ENCODE results near the gene ZBTB7C.

Gene ZBTB7C

DNA sequence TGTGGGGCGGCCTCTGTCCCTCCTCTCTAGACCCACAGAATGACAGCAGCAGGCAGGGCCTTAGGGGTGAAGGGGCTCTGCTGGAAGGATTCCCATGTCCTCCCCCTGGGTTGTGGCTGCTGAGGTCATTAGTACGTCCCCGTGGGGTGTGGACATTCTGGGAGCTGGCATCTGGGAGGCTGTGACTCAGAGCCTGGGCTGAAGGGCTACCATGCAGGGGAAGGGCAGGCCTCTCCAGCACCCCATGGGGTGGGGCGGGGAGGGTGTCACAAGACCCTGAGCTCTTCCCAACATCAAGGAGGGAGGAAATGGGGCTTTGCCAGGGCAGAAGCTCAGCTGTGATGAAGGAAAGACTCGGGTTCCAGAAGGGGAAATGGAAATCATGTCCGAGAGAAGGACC lies 373.0 kb downstream of the ZBTB7C start:
- DNase-seq (ENCODE audit: low read depth), result no peak

DNA sequence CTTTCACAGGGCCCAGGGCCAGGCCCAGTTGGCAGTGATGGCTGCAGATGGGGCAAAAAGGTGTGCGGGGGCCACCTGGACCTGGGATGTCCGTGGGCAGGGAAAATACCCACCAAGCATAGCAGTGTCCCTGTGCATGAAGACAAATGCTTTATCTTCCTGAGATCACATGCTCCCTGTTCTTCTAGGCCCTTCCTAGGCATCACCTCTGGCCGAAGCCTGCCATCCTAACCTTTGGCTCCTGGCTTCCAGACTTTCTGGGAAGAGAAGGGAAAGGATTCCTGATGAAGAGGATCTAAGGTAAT lies 373.7 kb downstream of the ZBTB7C start:
- no peak for DNase-seq (ENCODE audit: low read depth)

DNA sequence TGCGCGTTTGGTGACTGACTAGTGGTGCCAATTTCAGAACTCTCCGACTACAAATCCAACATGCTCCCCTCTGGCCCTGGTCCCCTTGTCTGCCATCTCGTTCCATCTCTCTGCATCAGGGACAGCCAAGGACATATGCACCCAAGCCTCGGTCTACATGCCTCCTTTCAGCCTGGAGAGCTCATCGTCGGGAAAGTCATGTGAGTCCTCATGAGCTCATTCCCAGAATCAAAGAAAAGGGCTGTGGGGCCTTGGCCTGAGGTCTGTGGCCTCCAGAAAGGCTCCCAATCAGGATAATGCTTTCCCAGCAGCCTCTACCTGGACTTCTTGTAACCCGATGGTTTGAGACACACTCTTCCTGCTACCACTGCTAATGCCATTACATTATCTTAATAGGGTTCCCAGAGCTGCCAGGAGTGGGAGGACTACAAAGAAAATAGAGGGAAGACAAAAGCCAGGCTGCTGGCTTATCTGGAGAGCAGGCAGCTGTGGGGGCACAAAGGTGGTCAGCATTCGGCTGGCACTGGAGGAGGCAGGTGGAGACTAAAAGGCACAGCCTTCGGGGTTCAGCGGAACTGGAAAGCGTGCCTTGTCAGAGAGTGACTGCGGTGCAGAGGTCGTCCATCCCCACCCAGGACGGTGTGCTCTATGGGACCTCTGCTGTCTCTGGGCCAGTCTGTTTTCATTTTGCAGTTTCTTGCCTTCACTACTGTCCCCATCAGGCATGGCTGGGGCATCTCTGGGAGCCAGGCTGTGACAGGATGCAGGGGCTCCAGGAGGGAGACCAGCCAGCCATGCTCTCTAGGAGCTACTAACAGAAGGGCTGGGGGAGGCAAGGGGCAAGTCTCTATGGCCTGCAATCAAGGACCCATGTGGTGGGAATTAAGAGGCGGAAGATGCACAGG lies 374.3 kb downstream of the ZBTB7C start:
- DNase-seq (ENCODE audit: low read depth), result no peak

DNA sequence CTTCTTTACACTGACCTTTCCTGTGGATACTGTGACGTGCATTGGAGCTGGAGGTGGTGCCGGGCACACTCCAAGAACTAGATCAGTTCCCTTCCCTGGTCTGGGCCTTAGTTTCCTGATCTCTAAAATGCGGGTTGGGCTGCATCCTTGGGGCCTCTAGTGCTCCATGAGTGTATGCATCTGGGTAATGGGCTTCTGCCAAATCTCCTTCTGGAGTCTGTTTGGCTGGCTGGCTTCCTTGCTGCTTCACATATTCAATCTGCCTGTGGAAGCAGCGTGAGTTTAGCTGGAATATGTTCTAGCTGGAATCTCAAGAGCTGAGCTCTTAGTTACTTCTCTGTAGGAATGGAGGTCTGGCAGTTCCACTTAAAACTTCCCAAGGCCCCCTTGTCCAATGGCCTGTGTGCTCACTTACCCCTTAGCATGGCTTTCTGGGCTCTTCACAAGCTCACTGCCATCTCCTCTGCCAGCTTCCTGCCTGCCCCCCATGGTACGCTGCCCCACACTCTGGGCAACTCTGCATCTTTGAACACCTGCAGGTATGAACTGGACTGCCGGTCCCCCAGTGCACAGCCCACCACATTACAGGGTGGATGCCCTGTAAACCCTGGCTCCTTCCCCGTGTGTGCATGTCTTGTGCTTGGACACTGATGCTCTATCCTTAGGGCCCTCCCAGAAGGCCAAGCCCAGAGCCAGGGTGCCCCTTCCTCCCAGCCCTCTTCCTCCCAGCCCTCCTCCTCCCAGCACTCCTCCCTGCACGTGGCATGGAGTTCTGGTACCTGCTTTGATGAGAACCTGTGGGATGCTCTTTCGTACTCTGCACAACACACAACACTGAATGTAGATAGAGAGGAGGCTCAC lies 375.2 kb downstream of the ZBTB7C start:
- DNase-seq (ENCODE audit: low read depth), result no peak

DNA sequence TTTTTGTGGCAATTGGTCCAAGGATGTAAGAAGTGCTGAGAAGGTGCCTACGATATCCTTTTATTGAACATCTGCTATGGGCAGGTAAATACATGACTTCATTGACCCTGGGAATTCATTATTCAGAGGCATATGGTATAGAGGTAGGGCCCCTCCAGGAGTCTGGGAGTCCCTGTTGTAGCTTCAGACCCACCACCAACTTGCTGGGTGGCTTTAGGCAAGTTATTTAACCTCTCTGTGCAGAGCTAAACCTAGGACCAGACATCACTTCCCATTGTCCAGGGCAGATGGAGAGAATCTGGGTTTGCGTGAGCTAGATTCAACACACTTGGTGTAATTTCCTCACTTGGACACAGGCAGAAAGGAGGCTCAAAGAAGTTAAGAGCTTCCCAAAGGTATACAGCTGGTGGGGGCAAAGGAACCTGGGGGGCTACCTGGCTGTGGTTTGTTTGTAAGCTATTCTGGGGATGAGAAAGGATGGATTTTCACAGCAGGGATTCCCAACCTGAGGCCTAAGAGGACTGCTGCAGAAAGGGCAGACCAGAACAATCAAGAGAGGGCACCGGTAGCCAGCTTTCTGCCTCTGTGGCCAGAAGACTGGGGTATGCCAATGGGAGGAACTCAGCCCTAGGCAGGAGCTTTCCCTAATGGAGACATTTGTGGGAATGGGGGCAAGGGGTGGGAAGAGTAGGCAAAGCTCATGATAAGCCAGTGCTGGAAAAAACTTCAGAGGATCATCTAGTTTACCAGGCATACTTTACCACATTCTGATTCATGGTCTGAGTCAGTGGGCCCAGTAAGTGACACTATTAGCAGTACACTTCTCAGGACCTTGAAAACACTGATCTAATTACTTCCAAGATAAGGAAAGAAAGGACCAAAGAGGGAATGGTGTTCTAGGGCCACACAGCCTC lies 376.1 kb downstream of the ZBTB7C start:
- no peak for DNase-seq (ENCODE audit: low read depth)

DNA sequence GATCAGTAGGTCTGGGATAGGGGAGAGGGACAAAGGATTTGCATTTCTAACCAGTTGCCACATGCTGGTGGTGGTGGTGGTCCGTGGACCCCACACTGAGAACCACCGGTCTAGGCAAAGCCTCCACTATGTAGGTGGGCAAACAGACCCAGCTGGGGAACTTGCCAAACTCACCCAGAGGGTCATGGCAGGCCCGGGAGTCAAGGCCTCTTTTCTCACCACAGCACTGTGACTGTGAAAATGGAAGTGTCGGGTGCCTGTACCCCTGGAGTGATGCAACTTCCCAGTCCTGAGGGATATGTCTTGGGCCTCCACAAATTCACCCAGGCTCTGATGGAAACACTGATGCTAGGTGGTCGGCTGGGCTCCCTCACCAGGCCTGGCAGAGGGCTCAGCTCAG lies 377.5 kb downstream of the ZBTB7C start:
- DNase-seq (ENCODE audit: low read depth), result no peak

DNA sequence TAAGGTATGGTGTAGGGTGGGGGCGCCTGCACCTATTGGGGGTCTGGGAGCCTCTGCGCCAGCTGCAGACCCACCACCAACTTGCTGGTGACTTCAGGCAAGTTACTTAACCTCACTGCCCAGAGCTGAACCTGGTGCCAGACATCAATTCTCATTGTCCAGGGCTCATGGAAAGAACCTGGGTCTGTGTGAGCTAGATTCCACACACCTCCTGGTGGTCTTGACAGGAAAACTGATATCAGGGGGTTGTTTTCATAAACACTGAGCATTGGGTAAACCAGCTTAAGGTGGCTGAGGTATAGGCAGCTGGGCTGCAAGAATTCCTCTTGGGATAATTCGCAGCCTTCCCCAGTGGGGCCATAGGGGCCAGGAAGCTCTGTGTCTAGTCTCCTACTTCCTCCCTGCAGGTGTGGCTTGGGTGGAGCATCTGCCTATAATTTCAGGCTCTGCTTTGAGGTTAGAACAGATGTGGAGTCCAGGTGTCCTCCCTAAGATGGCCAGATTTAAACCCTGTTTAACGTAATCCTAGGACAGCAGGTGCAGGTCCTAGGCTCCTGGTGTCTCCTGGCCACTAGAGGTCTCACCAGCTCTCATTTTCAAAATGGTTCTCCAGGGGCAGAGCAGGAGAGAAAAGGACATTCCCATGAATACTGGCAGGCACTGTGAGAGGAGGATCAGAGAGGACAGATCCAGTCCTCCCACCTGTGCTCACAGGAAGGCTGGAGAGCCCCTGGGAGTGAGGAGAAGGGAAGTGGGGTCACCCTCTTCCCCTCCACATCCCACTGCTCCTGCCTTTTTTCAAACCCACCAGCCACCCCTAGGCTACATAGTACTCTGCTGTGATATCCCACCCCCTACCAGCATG lies 378.3 kb downstream of the ZBTB7C start:
- DNase-seq (ENCODE audit: low read depth), result no peak

DNA sequence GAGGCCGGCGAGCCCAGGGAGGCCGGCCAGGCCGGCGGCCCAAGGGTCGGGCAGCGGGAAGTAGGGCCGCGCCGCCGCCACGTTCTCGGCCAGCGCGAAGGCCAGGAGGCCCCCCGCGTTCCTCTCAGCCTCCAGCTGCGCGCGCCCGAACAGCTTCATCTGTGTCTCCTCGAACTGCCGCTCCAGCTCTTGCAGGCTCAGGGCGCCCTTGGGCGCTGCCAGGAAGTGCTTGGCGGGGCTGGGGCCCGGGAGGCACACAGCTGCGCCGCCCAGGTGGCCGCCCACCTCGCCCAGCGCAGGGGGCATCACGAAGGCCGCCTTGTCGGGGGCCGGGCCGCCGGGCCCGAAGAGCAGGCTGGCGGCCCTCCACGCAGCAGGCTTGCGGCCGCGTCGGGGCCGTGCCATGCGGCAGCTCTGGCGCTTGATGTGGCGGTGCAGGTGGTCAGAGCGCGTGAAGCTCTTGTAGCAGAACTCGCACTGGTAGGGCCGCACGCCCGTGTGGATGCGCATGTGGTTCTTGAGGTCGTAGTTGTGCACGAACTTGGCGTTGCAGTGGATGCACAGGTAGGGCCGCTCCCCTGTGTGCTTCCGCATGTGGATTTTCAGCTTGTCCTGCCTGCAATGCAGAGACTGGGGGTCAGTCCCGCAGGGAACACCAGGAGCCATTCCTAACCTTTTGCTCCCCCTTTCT lies 379.7 kb downstream of the ZBTB7C start:
- no peak for DNase-seq (ENCODE audit: low read depth)

DNA sequence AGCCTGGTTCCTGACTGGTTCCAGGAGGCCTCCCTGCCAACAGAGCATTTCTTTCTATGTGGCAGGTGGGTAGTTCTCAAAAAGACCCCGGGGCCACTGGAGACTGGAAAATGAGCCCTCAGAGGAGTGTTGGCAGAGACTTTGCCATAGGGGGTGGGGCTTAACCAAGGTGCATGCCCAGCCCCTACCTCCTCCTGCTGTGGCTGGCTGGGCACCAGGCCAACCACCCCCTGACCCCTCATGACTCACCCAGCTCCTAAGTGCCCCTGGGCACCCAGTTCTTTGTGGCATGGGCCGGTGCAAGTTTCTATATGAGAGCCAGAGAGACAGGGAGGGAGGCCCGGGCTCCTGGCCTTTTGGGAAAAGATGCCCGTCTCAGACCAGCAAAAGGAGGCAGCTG lies 380.5 kb downstream of the ZBTB7C start:
- no peak for DNase-seq (ENCODE audit: low read depth)

DNA sequence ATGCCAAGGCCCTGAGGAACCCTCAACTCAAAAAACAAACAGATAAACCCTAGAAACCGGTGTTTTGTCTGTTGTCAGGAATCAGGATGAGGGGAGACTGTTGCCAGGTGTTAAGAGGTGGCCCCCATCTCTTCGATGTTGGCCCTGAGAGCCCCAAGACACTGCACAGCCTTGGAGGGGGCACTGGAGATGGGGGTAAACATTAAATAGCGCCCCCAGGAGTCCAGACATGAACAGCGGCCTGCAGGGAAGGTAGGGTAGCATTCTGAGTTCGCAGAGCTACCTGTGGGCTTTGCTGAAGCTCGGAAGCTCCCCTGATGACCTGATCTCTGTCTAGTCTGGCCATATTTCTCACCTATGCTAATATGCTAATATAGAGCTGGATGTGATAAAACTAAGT lies 381.1 kb downstream of the ZBTB7C start:
- DNase-seq (ENCODE audit: low read depth), result no peak

DNA sequence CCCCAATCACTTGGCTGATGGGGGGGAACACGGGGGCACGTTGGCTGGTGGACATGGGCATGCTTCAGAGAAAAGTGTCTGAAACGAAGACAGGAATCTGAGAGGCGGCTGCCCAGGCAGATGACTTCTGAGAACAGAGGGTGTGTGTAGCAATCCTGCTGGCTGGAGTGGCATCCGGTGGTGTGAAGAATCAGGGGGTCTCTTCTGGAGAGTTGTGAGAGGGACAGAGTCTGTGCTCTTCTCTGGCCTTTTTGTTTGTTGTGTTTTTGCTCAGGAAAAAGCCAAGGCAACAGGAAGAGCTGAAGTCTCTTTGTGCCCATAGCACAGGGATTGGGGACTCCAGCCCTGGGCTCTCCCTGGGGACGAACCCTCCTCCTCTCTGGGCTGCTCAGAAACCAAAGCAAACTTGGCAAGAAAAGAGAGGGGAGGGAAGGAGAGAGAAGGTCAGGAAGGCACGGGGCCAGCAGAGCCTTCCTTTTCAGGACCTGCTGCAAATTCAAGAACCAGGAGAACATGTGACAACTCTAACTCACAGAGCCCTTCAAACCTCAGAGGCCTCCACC lies 381.7 kb downstream of the ZBTB7C start:
- no peak for DNase-seq (ENCODE audit: low read depth)

DNA sequence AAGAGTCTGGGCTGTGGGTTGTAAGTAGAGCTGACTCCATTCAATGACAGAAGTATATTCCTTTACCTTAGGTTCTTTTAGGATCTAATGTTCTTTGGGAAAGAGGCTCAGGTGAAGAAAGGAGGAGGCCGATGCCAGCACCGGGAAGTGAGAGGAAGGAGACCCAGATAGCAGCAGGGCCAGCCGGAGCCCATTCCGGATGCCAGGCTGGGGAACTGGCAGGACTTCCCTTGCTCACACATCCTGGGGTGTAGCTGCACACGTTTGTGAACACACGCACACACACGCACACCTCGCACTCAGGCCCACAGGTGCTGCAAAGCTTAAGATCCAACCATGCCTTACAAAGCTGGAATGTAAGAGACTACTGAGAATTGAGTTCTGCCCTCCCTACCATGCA lies 383.0 kb downstream of the ZBTB7C start:
- DNase-seq (ENCODE audit: low read depth), result no peak

DNA sequence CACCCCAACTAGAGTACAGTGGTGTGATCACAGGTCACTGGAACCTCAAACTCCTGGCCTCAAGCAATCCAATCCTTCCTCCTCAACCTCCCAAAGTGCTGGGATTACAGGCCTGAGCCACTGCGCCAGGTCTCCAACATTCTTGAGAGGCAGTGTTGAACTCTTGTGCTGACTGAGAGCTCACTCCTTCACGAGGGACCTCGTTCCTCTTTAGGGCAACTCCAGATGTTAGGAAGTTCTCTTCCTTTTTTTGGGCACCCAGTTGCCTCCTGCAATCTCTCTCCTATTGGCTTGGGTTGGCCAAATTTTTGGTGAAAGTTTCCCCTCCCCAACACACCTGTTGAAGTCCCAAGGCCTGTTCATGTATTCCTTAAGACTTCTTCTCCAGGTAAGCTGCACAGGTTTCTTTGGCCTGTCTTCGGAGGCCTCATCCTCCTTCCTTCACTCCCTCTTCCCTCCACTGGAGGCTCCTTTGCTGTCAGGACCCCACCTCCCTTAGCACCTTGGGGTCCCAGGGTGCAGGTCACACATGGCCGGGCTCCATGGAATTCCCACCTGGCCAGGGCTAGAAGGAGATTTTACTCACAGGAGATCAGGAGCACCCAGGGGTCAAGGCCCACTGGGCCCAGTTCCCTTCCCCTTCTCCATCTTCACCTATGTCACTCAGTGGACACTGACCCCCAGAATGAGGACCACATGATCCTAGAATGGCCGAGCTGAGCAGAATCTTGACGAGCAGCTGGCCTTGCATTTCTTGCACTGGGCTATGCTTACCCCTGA lies 384.1 kb downstream of the ZBTB7C start:
- DNase-seq (ENCODE audit: low read depth), result no peak

DNA sequence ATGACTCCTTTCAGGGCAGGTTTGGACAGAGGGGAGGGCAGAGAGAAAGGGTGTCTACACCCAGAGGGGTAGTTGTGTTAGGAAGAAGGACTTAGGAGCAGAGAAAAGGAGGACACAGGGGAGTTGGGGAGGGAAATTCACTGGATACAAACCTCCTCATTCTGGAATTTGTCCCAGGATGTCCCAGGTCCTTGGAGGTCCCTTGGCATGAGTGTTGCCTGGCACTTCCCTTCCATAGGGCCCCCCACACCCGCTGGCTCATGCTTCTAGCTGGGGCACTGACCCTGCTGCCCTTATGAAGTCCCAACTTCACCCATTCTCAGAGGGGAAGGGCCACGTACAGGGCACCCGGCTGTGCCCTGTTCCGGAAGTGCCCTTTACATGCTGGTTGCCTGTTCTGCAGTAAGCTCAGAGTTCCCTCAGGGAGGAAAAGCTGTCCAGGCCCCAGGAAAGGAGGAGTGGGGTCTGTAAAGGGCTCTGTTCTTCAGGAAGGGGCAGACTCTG lies 385.1 kb downstream of the ZBTB7C start:
- no peak for DNase-seq (ENCODE audit: low read depth)

DNA sequence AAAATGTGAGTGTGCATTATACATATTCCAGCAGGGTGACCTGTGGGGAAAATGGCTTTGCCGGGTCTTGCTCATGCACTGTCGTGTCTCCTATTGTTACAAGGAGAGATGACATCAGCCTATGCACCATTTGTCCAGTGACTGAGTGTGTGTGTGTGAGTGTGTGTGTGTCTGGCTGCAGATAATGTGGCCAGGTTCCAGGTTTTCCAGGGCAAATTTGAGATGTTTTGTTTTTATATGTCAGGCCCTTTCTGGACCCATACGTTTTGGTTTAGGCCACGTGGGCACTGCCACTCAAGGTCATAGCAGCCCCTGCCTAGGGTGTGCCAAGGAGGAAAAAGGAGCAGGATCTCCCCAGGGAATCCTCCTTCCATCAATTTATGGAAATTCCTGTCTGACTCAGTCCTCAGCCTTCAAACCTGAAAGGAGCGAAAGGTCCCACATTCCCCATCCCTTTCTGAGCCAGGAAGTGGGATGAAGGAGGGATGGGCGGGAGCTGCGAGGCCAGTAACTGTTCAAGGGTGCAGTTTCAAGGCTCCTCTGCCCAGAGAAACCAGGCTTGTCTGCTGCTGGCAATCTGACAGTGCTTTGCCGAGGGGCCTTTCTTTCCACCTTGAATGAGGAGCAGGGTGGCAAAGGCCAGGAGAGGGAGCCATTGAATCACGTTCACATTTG lies 385.7 kb downstream of the ZBTB7C start:
- DNase-seq (ENCODE audit: low read depth), result peak; percentile 61

DNA sequence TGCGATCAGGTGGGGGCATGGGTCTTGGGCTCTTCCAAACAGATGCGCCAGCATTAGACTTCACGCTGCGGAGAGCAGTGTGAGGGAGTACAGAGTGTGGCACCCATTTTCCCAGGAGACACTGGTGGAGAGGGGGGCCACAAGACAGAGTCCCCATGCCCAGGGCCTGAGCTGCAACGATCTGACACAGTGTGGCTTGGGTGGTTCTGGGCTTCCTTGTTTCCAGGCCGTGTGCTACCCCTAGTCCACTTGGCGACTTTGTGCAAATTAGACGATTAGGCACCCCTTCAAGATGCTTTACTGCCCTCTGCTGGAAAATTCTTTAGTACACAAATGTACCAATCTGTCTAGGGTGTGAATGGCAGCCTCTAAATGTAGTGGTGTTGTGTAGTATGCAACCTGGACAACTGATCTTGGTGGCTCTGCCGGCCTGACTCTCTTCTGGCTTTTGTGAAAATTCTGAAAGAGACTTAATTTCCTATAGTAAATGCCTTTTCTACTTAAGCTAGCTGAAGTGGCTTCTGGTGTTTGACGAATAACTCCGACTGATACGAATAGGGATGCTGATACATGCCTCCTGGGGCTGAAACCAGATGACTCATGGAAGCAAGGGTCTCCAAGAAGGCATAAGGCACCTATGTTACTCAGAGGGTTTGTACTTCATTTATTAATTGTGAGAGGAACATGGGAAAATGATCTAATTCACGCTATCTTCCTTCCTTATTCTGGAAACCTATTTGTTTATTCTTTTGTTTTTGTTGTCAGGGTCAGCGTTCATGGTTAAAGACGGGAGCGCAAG lies 386.5 kb downstream of the ZBTB7C start:
- DNase-seq (ENCODE audit: low read depth), result no peak

DNA sequence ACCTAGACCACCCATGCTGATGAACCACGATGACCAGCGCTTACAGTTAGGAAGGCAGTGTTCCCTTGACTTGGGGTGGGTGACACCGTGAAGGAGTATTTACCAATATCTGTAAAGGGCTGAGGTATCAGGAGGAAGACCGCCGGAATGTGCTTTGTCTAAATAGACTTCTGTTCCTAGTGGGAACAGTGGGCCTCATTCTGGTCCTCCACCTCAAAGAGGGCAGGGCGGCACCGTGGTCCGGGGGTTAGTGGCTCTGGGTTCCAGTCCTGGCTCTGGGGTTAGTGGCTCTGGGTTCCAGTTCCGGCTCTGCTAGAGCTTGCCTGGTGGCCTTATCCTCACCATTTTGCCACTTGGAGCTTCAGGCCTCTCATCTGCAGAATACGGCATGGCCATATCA lies 387.2 kb downstream of the ZBTB7C start:
- DNase-seq (ENCODE audit: low read depth), result no peak

Measured in HS-27A (cell line).